ENCODE measurements around the gene LRTM1. TPM values are rescaled to one million over a fixed set of nuclear protein-coding genes. Genes with fewer than 3 reads are reported as not detected.

The LRTM1 gene
- total RNA-seq, 1 experiment from 2014 or later = not detected

DNA sequence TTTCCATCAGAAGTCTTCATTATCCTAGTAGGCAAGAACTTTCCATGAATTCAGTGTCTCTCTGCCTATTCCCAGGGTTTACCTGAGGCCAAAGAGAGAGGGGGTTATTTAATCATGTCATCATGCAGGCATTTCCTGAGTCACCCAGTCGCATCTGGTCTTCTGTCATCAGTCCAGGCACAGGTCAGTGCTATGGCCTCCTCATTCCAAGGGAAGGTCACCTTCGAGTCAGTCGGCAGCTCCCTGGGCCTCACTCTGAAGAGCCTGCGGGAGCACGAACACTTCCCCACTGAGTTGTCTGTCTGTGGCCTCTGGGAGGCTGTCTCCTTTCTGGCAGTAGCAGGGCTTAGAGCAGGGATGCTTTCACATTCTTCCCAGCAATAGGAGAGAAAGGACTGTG, 26.2 kb upstream of the LRTM1 start:
- H3K4me2 ChIP-seq (ENCODE audit: insufficient read depth, insufficient read length, low read length) = no peak overlapping the region
- H3K36me3 Mint-ChIP-seq (ENCODE audit: insufficient read depth in 1 of 3, low read depth in 3 of 3) = 0 out of 7 replicates have a peak, but pooled peaks cover 0 to 2% (median 0%) of the 10 kb centered on the region in 3 experiments

More for the DNA sequence above, 26.2 kb upstream of the LRTM1 start:
- Mint-ChIP-seq H3K27me3 (ENCODE audit: low read depth) (no peaks in the 10 kb centered on the region), H3K4me1 (peaks cover 35% of the 10 kb centered on the region in 2 experiments), H3K9me3 (no peaks in the 10 kb centered on the region), H3K4me3 (no peak overlapping the region), H3K27ac (peak overlapping the region; percentile 4 to 94 (median 75))
- Histone ChIP-seq H3K79me1 (ENCODE audit: insufficient read depth, low read depth, low read length, poor library complexity, severe bottlenecking) (no peaks in the 10 kb centered on the region), H4K8ac (replicated peaks; ENCODE audit: insufficient read length, low read depth, low read length) (no peak overlapping the region), H2AFZ (ENCODE audit: low read length) (no peak overlapping the region), H3K27me3 (ENCODE audit: insufficient read depth, low read length) (no peaks in the 10 kb centered on the region), H3K79me2 (ENCODE audit: insufficient read depth, low read length) (no peaks in the 10 kb centered on the region), H3K9ac (ENCODE audit: extremely low read depth, insufficient read length, low read length) (no peak overlapping the region), H3K23ac (ENCODE audit: insufficient read length, low read depth, low read length) (no peak overlapping the region), H3K23me2 (ENCODE audit: insufficient read length, low read depth, low read length, poor library complexity, severe bottlenecking) (no peaks in the 10 kb centered on the region), H3K4ac (ENCODE audit: low read depth, low read length) (no peak overlapping the region), H2AK5ac (ENCODE audit: insufficient read length, low read length) (no peak overlapping the region), H3T11ph (ENCODE audit: low read length) (no peak overlapping the region), H4K91ac (ENCODE audit: insufficient read length, low read depth, low read length) (no peak overlapping the region), H3K18ac (ENCODE audit: insufficient read length, low read depth, low read length) (no peak overlapping the region), H4K5ac (ENCODE audit: insufficient read length, low read depth, low read length) (no peak overlapping the region), H3K56ac (ENCODE audit: insufficient read length, low read depth, low read length) (no peak overlapping the region), H3K14ac (ENCODE audit: insufficient read depth, low read length) (no peak overlapping the region), H2BK12ac (ENCODE audit: insufficient read length, low read depth, low read length) (no peak overlapping the region), H3K4me1 (ENCODE audit: insufficient read depth, low read length) (peaks cover 11% of the 10 kb centered on the region), H3K9me3 (ENCODE audit: control insufficient read depth, low read depth, low read length) (no peaks in the 10 kb centered on the region), H2BK20ac (ENCODE audit: low read depth, low read length, poor library complexity, severe bottlenecking) (no peak overlapping the region), H2BK15ac (ENCODE audit: low read depth, low read length) (no peak overlapping the region), H2BK5ac (ENCODE audit: insufficient read length, low read length) (no peak overlapping the region), H2BK120ac (ENCODE audit: low read depth, low read length, poor library complexity, severe bottlenecking) (no peak overlapping the region), H3K27ac (ENCODE audit: insufficient read length, low read depth, low read length) (peak overlapping the region; percentile 21), H4K20me1 (ENCODE audit: control insufficient read depth, insufficient read depth, insufficient read length) (no peaks in the 10 kb centered on the region)
- TF ChIP-seq, protein P1, sequence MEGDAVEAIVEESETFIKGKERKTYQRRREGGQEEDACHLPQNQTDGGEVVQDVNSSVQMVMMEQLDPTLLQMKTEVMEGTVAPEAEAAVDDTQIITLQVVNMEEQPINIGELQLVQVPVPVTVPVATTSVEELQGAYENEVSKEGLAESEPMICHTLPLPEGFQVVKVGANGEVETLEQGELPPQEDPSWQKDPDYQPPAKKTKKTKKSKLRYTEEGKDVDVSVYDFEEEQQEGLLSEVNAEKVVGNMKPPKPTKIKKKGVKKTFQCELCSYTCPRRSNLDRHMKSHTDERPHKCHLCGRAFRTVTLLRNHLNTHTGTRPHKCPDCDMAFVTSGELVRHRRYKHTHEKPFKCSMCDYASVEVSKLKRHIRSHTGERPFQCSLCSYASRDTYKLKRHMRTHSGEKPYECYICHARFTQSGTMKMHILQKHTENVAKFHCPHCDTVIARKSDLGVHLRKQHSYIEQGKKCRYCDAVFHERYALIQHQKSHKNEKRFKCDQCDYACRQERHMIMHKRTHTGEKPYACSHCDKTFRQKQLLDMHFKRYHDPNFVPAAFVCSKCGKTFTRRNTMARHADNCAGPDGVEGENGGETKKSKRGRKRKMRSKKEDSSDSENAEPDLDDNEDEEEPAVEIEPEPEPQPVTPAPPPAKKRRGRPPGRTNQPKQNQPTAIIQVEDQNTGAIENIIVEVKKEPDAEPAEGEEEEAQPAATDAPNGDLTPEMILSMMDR (conservative IDR thresholded peaks at IDR 0.05) = no peak
- no CpG with 5 or more reads among the region's 5 CpGs for whole genome bisulfite sequencing (ENCODE audit: extremely low coverage, insufficient read length, low lambda C conversion rate)
- peak; percentile 55 for DNase-seq

Measured in H9 (cell line).